ENCODE measurements around the gene ZFYVE16. TPM values are rescaled to one million over a fixed set of nuclear protein-coding genes. Genes with fewer than 3 reads are reported as not detected.

Gene ZFYVE16
- total RNA-seq, 4 donors from 2014 or later = 24.3 to 64.0 (median 34.0) TPM

DNA sequence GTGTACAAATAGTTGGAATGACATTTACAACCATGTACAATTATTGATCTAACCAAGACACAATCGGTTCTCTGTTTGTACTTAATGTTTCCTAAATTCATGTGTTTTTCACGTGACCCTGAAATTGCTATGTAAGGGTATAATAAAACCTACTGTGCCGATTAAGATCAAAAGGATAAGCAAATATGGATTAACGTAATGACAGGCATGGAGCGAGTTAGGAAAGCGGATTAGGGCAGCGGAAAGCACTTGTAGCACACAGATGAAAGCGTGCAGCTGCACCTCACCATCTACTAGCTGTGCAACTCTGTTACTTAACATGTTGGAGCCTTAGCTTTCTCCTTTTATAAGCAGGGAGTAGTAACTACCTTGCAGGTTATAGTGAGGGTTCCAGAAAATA, 38.3 kb upstream of the ZFYVE16 start:
- intact Hi-C loops (cut with DNase I; ENCODE audit: low total_unique reads) = no loop called here
- no peaks in the 10 kb centered on the region for H3K4me1 ChIP-seq
- H3K36me3 ChIP-seq = no peaks in the 10 kb centered on the region
- in situ Hi-C loops (cut with MboI; ENCODE audit: low pct_ligation_motif_present in 1 of 4, low pct_unique_long_range_greater_than_20kb in 1 of 4, low sequenced_read_pairs in 3 of 4) = no loop called here
- H3K27me3 ChIP-seq = no peaks in the 10 kb centered on the region
- H3K9me3 ChIP-seq = no peaks in the 10 kb centered on the region
- no peak overlapping the region for H3K4me3 ChIP-seq
- no peak for DNase-seq
- no peak for TF ChIP-seq EP300 (IDR thresholded peaks at IDR 0.05; ENCODE audit: low read depth)
- no peak for TF ChIP-seq POLR2A (IDR thresholded peaks at IDR 0.05)
- WGBS, 2 donors (ENCODE audit: low coverage in 1 of 2) = 37 to 53% methylated on average over 4 to 8 of the region's 8 CpGs
- H3K27ac ChIP-seq = no peak overlapping the region

DNA sequence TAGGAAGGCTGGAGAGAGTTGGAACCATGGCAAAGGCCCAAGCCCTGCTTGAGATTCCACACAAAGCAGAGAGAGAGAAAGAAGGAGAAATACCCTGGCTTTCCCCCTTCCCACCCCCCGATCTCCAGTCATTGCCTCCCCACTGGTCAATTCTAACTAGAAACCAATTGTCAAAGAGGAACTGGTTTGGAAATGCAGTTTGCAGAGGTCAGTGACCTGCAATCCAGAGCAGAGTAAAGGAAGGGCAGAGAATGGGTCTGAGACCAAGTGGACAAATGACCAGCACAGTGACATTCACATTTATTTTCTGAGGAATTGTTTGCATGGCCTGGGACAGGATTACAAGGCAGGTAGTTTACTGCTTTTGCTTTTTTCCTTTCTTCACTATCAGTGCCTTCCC, 37.5 kb upstream of the ZFYVE16 start:
- H3K27me3 ChIP-seq = no peaks in the 10 kb centered on the region
- intact Hi-C loops (cut with DNase I; ENCODE audit: low total_unique reads) = loop anchor here (5.0 kb wide), 1 partner anchor 182 kb away; no protein-coding TSS in a partner anchor
- no peaks in the 10 kb centered on the region for H3K4me1 ChIP-seq
- H3K9me3 ChIP-seq = no peaks in the 10 kb centered on the region
- H3K36me3 ChIP-seq = no peaks in the 10 kb centered on the region
- no peak for DNase-seq
- TF ChIP-seq, protein P1, sequence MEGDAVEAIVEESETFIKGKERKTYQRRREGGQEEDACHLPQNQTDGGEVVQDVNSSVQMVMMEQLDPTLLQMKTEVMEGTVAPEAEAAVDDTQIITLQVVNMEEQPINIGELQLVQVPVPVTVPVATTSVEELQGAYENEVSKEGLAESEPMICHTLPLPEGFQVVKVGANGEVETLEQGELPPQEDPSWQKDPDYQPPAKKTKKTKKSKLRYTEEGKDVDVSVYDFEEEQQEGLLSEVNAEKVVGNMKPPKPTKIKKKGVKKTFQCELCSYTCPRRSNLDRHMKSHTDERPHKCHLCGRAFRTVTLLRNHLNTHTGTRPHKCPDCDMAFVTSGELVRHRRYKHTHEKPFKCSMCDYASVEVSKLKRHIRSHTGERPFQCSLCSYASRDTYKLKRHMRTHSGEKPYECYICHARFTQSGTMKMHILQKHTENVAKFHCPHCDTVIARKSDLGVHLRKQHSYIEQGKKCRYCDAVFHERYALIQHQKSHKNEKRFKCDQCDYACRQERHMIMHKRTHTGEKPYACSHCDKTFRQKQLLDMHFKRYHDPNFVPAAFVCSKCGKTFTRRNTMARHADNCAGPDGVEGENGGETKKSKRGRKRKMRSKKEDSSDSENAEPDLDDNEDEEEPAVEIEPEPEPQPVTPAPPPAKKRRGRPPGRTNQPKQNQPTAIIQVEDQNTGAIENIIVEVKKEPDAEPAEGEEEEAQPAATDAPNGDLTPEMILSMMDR (IDR thresholded peaks at IDR 0.05) = no peak
- TF ChIP-seq POLR2A (IDR thresholded peaks at IDR 0.05) = no peak
- no peak for TF ChIP-seq POLR2AphosphoS5 (IDR thresholded peaks at IDR 0.05)
- TF ChIP-seq EP300 (IDR thresholded peaks at IDR 0.05; ENCODE audit: low read depth) = no peak
- in situ Hi-C loops (cut with MboI; ENCODE audit: low pct_ligation_motif_present in 1 of 4, low pct_unique_long_range_greater_than_20kb in 1 of 4, low sequenced_read_pairs in 3 of 4) = no loop called here
- no peak overlapping the region for H3K4me3 ChIP-seq
- WGBS, 2 donors (ENCODE audit: low coverage in 1 of 2) = 67 to 75% methylated on average over 1 of the region's 1 CpG
- no peak overlapping the region for H3K27ac ChIP-seq

DNA sequence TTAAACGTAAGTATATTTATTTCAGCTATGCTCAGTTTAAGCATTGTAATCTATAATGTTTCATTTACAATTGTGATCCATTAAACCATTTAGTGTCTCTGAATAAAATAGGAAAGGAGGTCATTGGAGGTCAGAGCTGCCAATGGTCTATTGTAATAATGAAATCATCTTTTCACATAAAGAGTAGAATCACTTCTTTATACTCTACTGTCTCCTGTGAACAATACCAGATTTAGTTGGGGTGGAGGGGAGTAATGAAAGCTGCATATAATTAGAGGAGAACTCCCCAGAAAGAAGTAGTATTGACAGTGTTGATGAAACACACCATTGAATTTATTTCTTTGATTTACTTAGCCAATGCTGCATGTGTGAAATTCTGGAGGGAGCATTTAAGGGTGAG, 35.1 kb upstream of the ZFYVE16 start:
- Histone ChIP-seq H3K9me3 (no peaks in the 10 kb centered on the region), H3K4me1 (no peaks in the 10 kb centered on the region), H3K27me3 (no peaks in the 10 kb centered on the region), H3K27ac (no peak overlapping the region), H3K36me3 (no peaks in the 10 kb centered on the region), H3K4me3 (no peak overlapping the region)
- in situ Hi-C loops (cut with MboI; ENCODE audit: low pct_ligation_motif_present in 1 of 4, low pct_unique_long_range_greater_than_20kb in 1 of 4, low sequenced_read_pairs in 3 of 4) = no loop called here
- TF ChIP-seq EP300 (IDR thresholded peaks at IDR 0.05; ENCODE audit: low read depth) (no peak), POLR2A (IDR thresholded peaks at IDR 0.05) (no peak), POLR2AphosphoS5 (IDR thresholded peaks at IDR 0.05) (no peak)
- DNase-seq = no peak
- WGBS, 2 donors (ENCODE audit: low coverage in 1 of 2) = 83 to 94% methylated on average over 1 of the region's 1 CpG
- intact Hi-C loops (cut with DNase I; ENCODE audit: low total_unique reads) = loop anchor here (5.0 kb wide), 1 partner anchor 180 kb away; no protein-coding TSS in a partner anchor

DNA sequence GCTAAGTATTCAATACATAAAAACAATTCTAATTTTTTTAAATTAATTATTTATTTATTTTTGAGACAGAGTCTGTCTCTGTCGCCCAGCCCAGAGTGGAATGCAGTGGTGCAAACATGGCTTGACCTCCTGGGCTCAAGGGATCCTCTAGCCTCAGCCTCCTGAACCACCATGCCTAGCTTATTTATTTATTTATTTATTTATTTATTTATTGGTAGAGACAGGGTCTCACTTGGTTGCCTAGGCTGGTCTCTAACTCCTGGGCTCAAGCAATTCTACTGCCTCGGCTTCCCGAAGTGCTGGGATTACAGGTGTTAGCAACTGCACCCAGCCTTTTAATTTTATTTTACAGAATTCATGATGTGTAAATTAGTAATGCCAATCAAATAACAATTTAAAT, 33.7 kb upstream of the ZFYVE16 start:
- Histone ChIP-seq H3K4me3 (no peak overlapping the region), H3K27ac (no peak overlapping the region), H3K27me3 (no peaks in the 10 kb centered on the region), H3K4me1 (no peaks in the 10 kb centered on the region), H3K9me3 (no peaks in the 10 kb centered on the region), H3K36me3 (no peaks in the 10 kb centered on the region)
- DNase-seq = no peak
- WGBS, 2 donors (ENCODE audit: low coverage in 1 of 2) = 94 to 97% methylated on average over 3 of the region's 3 CpGs
- TF ChIP-seq EP300 (IDR thresholded peaks at IDR 0.05; ENCODE audit: low read depth) = no peak
- TF ChIP-seq, protein P1 (IDR thresholded peaks at IDR 0.05) = no peak
- TF ChIP-seq POLR2AphosphoS5 (IDR thresholded peaks at IDR 0.05) = no peak
- TF ChIP-seq POLR2A (IDR thresholded peaks at IDR 0.05) = no peak
- in situ Hi-C loops (cut with MboI; ENCODE audit: low pct_ligation_motif_present in 1 of 4, low pct_unique_long_range_greater_than_20kb in 1 of 4, low sequenced_read_pairs in 3 of 4) (no loop called here), intact Hi-C loops (cut with DNase I; ENCODE audit: low total_unique reads) (loop anchor here (5.0 kb wide), 1 partner anchor 178 kb away; no protein-coding TSS in a partner anchor)

DNA sequence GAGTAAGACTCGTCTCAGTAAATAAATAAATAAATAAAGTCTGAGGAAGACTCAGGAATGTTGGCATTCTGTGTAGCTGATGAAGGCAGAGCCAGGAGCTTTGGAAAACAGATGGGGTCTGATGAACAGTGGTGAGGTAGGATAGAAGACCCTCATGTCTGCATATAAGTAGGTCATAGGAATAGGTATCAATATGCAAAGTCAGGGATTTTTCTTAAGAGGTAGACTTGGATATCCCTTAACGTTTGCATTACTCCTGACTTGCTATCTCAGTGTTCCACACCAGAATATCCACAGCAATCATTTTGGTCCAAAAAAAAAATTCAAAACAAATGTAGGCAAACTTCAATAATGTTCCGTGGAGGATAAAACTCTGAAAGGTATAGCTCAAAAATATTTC, 31.3 kb upstream of the ZFYVE16 start:
- intact Hi-C loops (cut with DNase I; ENCODE audit: low total_unique reads) = no loop called here
- H3K36me3 ChIP-seq = no peaks in the 10 kb centered on the region
- in situ Hi-C loops (cut with MboI; ENCODE audit: low pct_ligation_motif_present in 1 of 4, low pct_unique_long_range_greater_than_20kb in 1 of 4, low sequenced_read_pairs in 3 of 4) = no loop called here

More for the DNA sequence above, 31.3 kb upstream of the ZFYVE16 start:
- Histone ChIP-seq H3K4me1 (no peaks in the 10 kb centered on the region), H3K9me3 (no peaks in the 10 kb centered on the region), H3K27me3 (no peaks in the 10 kb centered on the region), H3K27ac (no peak overlapping the region), H3K4me3 (no peak overlapping the region)
- DNase-seq = no peak
- TF ChIP-seq POLR2AphosphoS5 (IDR thresholded peaks at IDR 0.05) (no peak), POLR2A (IDR thresholded peaks at IDR 0.05) (no peak), EP300 (IDR thresholded peaks at IDR 0.05; ENCODE audit: low read depth) (no peak)
- TF ChIP-seq, protein P1 (IDR thresholded peaks at IDR 0.05) = no peak
- WGBS, 2 donors (ENCODE audit: low coverage in 1 of 2) = 89 to 96% methylated on average over 3 of the region's 3 CpGs
